CD14-positive monocyte (primary cell): ENCODE data around the gene OR2A42. TPM values are rescaled to one million over a fixed set of nuclear protein-coding genes. Genes with fewer than 3 reads are reported as not detected.
"Not testable (repeated sequence)": the region's sequence is repeated elsewhere in the genome, so short reads cannot be mapped to it uniquely, and the experiment has no call there.

Source experiments
- DNase-seq, 3 donors: peaks; one replicate each; pipeline ENCODE4 v3.0.0-alpha.2; 2011 to 2022
- H2AFZ ChIP-seq: 2 replicates; pipeline ENCODE4 v1.6.0; 2012; ENCODE audit warnings: mild to moderate bottlenecking, low read depth, low read length, inconsistent platforms; ENCODE audit not compliant: insufficient read depth, poor library complexity, severe bottlenecking
- H3K27ac ChIP-seq, 2 donors: 1 replicate in 1 of 2; 2 replicates in 1 of 2; pipeline ENCODE4 v1.5.1; 2012 to 2013; ENCODE audit warnings: low read length in 2 of 2, control low read depth in 1 of 2, inconsistent platforms in 1 of 2, low read depth in 1 of 2, mild to moderate bottlenecking in 1 of 2
- H3K27me3 ChIP-seq, 2 donors: one replicate each; pipeline versions ENCODE4 v1.6.0 to v1.6.1; 2011 to 2013; ENCODE audit warnings: low read length in 2 of 2; ENCODE audit not compliant: control insufficient read depth in 2 of 2, insufficient read depth in 2 of 2
- H3K36me3 ChIP-seq, 2 donors: replicated peaks in 1 of 2; 1 replicate in 1 of 2; 2 replicates in 1 of 2; pipeline versions ENCODE4 v1.5.1 to v1.6.1; 2012 to 2013; ENCODE audit warnings: low read length in 2 of 2, control low read depth in 1 of 2, inconsistent platforms in 1 of 2, mild to moderate bottlenecking in 1 of 2; ENCODE audit not compliant: insufficient read depth in 2 of 2, control insufficient read depth in 1 of 2
- H3K4me1 ChIP-seq, 2 donors: 1 replicate in 1 of 2; 2 replicates in 1 of 2; pipeline versions ENCODE4 v1.5.1 to v1.6.1; 2012 to 2013; ENCODE audit warnings: low read length in 2 of 2, control low read depth in 1 of 2, inconsistent platforms in 1 of 2, mild to moderate bottlenecking in 1 of 2, moderate library complexity in 1 of 2; ENCODE audit not compliant: insufficient read depth in 2 of 2, control insufficient read depth in 1 of 2
- H3K4me2 ChIP-seq: replicated peaks from 2 replicates; pipeline ENCODE3; 2012; ENCODE audit warnings: low read length, moderate library complexity, mild to moderate bottlenecking; ENCODE audit not compliant: poor library complexity, severe bottlenecking; ENCODE audit errors: extremely low read depth
- H3K4me3 ChIP-seq, 3 experiments: fragments of 200-600 bp in 1 of 3; sonication (generic) in 1 of 3; replicated peaks in 1 of 3; 1 replicate in 2 of 3; 2 replicates in 1 of 3; pipeline ENCODE4 v1.5.1; 2011 to 2013; ENCODE audit warnings: low read length in 3 of 3, mild to moderate bottlenecking in 3 of 3, control low read depth in 2 of 3, low read depth in 2 of 3, inconsistent platforms in 1 of 3, moderate library complexity in 1 of 3
- H3K79me2 ChIP-seq: 2 replicates; pipeline ENCODE4 v1.6.0; 2012; ENCODE audit warnings: mild to moderate bottlenecking, control low read depth, inconsistent platforms, low read length, moderate library complexity; ENCODE audit not compliant: insufficient read depth
- H3K9ac ChIP-seq: 2 replicates; pipeline ENCODE4 v1.6.0; 2017; ENCODE audit warnings: low read length, mild to moderate bottlenecking; ENCODE audit not compliant: insufficient read depth, poor library complexity, severe bottlenecking
- H3K9me3 ChIP-seq, 2 donors: replicated peaks in 1 of 2; 1 replicate in 1 of 2; 2 replicates in 1 of 2; pipeline versions ENCODE4 v1.5.1 to v1.6.1; 2012 to 2013; ENCODE audit warnings: low read length in 2 of 2, control low read depth in 1 of 2; ENCODE audit not compliant: control insufficient read depth in 1 of 2, insufficient read depth in 1 of 2
- H4K20me1 ChIP-seq: 2 replicates; pipeline ENCODE4 v1.6.0; 2012; ENCODE audit warnings: mild to moderate bottlenecking, low read length, control low read depth, moderate library complexity; ENCODE audit not compliant: insufficient read depth
- H3K27ac Mint-ChIP-seq, 7 donors: one replicate each; pipeline ENCODE4 v1.8.0; 2020; ENCODE audit warnings: mild to moderate bottlenecking in 7 of 7, mixed read lengths in 7 of 7, moderate library complexity in 6 of 7, inconsistent platforms in 2 of 7
- H3K27me3 Mint-ChIP-seq, 3 donors: one replicate each; pipeline ENCODE4 v1.8.0; 2021 to 2022; ENCODE audit warnings: low read depth in 3 of 3, mild to moderate bottlenecking in 3 of 3, mixed read lengths in 3 of 3, moderate library complexity in 3 of 3, inconsistent platforms in 1 of 3
- H3K36me3 Mint-ChIP-seq, 2 donors: one replicate each; pipeline ENCODE4 v1.8.0; 2020; ENCODE audit warnings: mixed read lengths in 2 of 2, inconsistent platforms in 1 of 2, mild to moderate bottlenecking in 1 of 2
- H3K4me1 Mint-ChIP-seq: one replicate; pipeline ENCODE4 v1.8.0; 2020; ENCODE audit warnings: mild to moderate bottlenecking, mixed read lengths
- H3K4me3 Mint-ChIP-seq, 2 donors: one replicate each; pipeline ENCODE4 v1.8.0; 2020; ENCODE audit warnings: mild to moderate bottlenecking in 2 of 2, mixed read lengths in 2 of 2, moderate library complexity in 1 of 2
- H3K9me3 Mint-ChIP-seq, 7 donors: one replicate each; pipeline ENCODE4 v1.8.0; 2020 to 2022; ENCODE audit warnings: mixed read lengths in 7 of 7, mild to moderate bottlenecking in 6 of 7, moderate library complexity in 6 of 7, inconsistent platforms in 2 of 7
- WGBS: methylation state at CpG from one replicate; pipeline ENCODE4 v1.1.5; 2013; ENCODE audit warnings: missing lambda C conversion rate; ENCODE audit not compliant: insufficient coverage; 5-methylcytosine and 5-hydroxymethylcytosine counted together
- intact Hi-C, 2 donors: fragments of 100-400 bp; cut with micrococcal nuclease; formaldehyde crosslinking; loops; one replicate each; pipeline versions ENCODE4 v1.15.0 to v1.15.1; 2023
- polyA plus RNA-seq, 3 donors: library from polyadenylated mRNA; depleted of rRNA in 1 of 3; unstranded in 2 of 3; stranded (reverse) in 1 of 3; fragments of 300-500 nt in 2 of 3; fragments of >200 nt in 1 of 3; fragmentation: Illumina TruSeq in 2 of 3; gene quantifications; 1 replicate in 2 of 3; 2 replicates in 1 of 3; pipeline ENCODE4 v1.2.3, GENCODE V29; 2012 to 2021

Gene OR2A42
- polyA plus RNA-seq, 3 donors: not detected

DNA sequence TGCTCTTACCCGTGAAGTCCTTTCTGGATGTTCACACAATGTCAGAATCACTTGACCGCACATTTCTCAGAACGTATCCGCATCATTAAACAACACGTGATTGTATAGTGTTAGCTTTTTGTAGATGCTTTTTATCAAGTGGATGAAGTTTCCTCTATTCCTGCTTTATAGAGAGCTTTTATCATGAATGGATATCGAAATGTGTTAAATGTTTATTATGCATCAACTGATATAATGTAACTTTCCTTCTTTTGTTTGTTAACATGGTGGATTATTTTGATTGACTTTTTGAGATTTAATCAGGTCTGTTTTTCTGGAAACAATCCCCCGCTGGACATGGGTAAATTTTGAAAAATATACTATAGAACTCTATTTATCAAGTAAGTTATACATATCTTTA, 25.3 kb upstream of the OR2A42 start, which contains the start of gene OR2A7:
Gene OR2A7, minus strand, starts transcription at position 101 of the 400 bp plus-strand sequence. CDS start 5,164 bp downstream, outside the sequence.
- H3K9me3 Mint-ChIP-seq, H3K4me1 Mint-ChIP-seq, H2AFZ ChIP-seq, H3K36me3 Mint-ChIP-seq, H3K36me3 ChIP-seq, H3K4me2 ChIP-seq, H3K27ac Mint-ChIP-seq, H3K9me3 ChIP-seq, H3K27me3 ChIP-seq, H4K20me1 ChIP-seq, H3K4me3 ChIP-seq, intact Hi-C loops, H3K27ac ChIP-seq, H3K4me1 ChIP-seq, H3K79me2 ChIP-seq, H3K4me3 Mint-ChIP-seq, DNase-seq, H3K27me3 Mint-ChIP-seq, H3K9ac ChIP-seq: not testable (repeated sequence)
- WGBS: no CpG with 5 or more reads among the region's 7 CpGs

DNA sequence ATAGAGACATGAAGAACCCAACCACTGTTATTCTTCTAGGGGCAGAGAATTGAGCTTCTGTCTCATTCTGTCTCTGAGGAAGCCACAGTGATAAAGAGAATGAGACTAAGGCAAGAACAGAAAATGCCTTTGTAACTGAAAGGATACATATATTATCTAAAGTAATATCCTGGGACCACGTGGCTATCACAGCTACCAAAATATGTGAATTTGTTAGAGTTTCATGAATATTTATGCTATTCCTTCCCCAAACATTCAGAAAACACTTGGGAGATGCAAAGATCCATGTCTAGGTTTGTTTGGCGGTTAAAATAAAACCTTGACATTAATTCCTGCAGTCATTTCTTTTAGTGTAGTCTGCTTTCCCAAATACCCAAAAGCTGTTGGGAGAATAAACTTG, 22.7 kb upstream of the OR2A42 start:
- intact Hi-C loops, H3K27me3 ChIP-seq, H3K4me1 ChIP-seq, H3K4me3 Mint-ChIP-seq, H4K20me1 ChIP-seq, H3K9me3 ChIP-seq, H3K4me2 ChIP-seq, H3K27me3 Mint-ChIP-seq, DNase-seq, H3K4me1 Mint-ChIP-seq, H3K36me3 Mint-ChIP-seq, H2AFZ ChIP-seq, H3K36me3 ChIP-seq, H3K4me3 ChIP-seq, H3K27ac Mint-ChIP-seq, H3K79me2 ChIP-seq, H3K9ac ChIP-seq, H3K27ac ChIP-seq, H3K9me3 Mint-ChIP-seq: not testable (repeated sequence)
- no CpG with 5 or more reads among the region's 2 CpGs for WGBS

DNA sequence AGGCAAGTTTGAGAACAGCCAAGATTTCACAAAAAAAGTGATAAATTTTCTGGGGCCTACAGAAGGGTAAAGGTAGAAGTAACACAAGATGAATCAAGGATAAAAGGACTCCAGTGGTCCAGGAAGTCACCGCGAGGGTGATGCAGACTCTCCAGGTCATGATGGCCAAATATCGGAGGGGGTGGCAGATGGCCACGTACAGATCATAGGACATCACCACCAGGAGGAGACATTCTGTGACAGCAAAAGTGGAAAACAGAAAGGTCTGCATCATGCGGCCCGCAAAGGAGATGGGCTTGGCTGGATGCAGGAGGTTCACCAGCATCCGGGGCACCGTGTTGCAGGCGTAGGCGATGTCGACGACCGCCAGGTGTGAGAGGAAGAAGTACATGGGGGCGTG, 19.7 kb upstream of the OR2A42 start:
- H3K27ac ChIP-seq, H3K79me2 ChIP-seq, H3K27ac Mint-ChIP-seq, H3K9me3 ChIP-seq, DNase-seq, H3K9ac ChIP-seq, H3K27me3 Mint-ChIP-seq, intact Hi-C loops, H3K27me3 ChIP-seq, H4K20me1 ChIP-seq, H2AFZ ChIP-seq, H3K4me2 ChIP-seq, H3K4me3 ChIP-seq, H3K4me3 Mint-ChIP-seq, H3K36me3 Mint-ChIP-seq, H3K4me1 ChIP-seq, H3K36me3 ChIP-seq, H3K9me3 Mint-ChIP-seq, H3K4me1 Mint-ChIP-seq: not testable (repeated sequence)
- WGBS: no CpG with 5 or more reads among the region's 14 CpGs
